GM12878 (cell line): Measurements from ENCODE around the gene ABL1. TPM values are rescaled to one million over a fixed set of nuclear protein-coding genes. Genes with fewer than 3 reads are reported as not detected.

Experiments used
- ATAC-seq: fragments of 200-7000 bp; cut with Tn5 transposase; 3 replicates; pipeline ENCODE4 v1.9.1; 2020; ENCODE audit warnings: mild to moderate bottlenecking, moderate library complexity
- BruUV-seq: library from RNA; stranded (reverse); fragments of 400-500 nt; replicated peaks from 2 replicates; lab custom pipeline; 2021; lab: Mats Ljungman, UMichigan
- CTCF ChIA-PET: fragments of 300-600 bp; sonication (Branson Sonifier 250); formaldehyde crosslinking; extraction: SDS; loops from one replicate; lab custom pipeline; 2021; ENCODE audit warnings: inconsistent platforms; lab: Yijun Ruan, JAX
- POLR2A ChIA-PET: fragments of 350-600 bp; formaldehyde crosslinking; extraction: SDS; loops from one replicate; lab custom pipeline; 2021; ENCODE audit warnings: inconsistent platforms; lab: Charles Lee
- RAD21 ChIA-PET: fragments of 300-600 bp; sonication (Branson Sonifier 250); formaldehyde crosslinking; loops from one replicate; lab custom pipeline; 2023; ENCODE audit warnings: antibody characterized with exemption; ENCODE audit not compliant: unreplicated experiment; lab: Charles Lee
- SMC1A ChIA-PET: fragments of 300-600 bp; sonication (Branson Sonifier 250); formaldehyde crosslinking; loops from one replicate; lab custom pipeline; 2023; ENCODE audit not compliant: unreplicated experiment, uncharacterized antibody; lab: Charles Lee
- DNase-seq: peaks from one replicate; pipeline ENCODE4 v3.0.0-alpha.2; 2011; ENCODE audit warnings: low read depth, low spot score
- FAIRE-seq: peaks from 3 replicates; lab custom pipeline; 2011; peaks lifted over from hg19 to GRCh38; lab: Jason Lieb, UNC
- H2AFZ ChIP-seq: 2 replicates; pipeline ENCODE4 v1.6.0; 2011; ENCODE audit warnings: low read depth, low read length, control low read depth; ENCODE audit not compliant: control insufficient read depth
- H3K27ac ChIP-seq: 2 replicates; pipeline ENCODE4 v1.5.1; 2011; ENCODE audit warnings: control low read depth; ENCODE audit not compliant: control insufficient read depth, insufficient read depth
- H3K27me3 ChIP-seq, 2 experiments: replicated peaks in 1 of 2; 2 replicates each; pipeline versions ENCODE4 v1.6.0 to v1.6.1; 2011; ENCODE audit warnings: low read length in 1 of 2; ENCODE audit not compliant: control insufficient read depth in 2 of 2, insufficient read depth in 2 of 2
- H3K36me3 ChIP-seq, 2 experiments: 2 replicates each; pipeline ENCODE4 v1.5.1; 2011; ENCODE audit warnings: low read length in 1 of 2; ENCODE audit not compliant: control insufficient read depth in 2 of 2, insufficient read depth in 2 of 2
- H3K4me1 ChIP-seq: 2 replicates; pipeline ENCODE4 v1.6.1; 2011; ENCODE audit warnings: mild to moderate bottlenecking, low read length, moderate library complexity, mixed read lengths; ENCODE audit not compliant: control insufficient read depth, insufficient read depth
- H3K4me2 ChIP-seq: 2 replicates; pipeline ENCODE4 v1.6.0; 2011; ENCODE audit warnings: control low read depth; ENCODE audit not compliant: control insufficient read depth, insufficient read depth
- H3K4me3 ChIP-seq: fragments of 200-600 bp; sonication (generic); 2 replicates; pipeline ENCODE4 v1.5.1; 2016
- H3K79me2 ChIP-seq: 2 replicates; pipeline ENCODE4 v1.6.0; 2011; ENCODE audit warnings: low read length; ENCODE audit not compliant: control insufficient read depth, insufficient read depth
- H3K9ac ChIP-seq: 2 replicates; pipeline ENCODE4 v1.8.0; 2011; ENCODE audit warnings: low read length, control low read depth, mixed read lengths; ENCODE audit not compliant: control insufficient read depth, insufficient read depth
- H3K9me3 ChIP-seq: replicated peaks from 3 replicates; pipeline ENCODE4 v1.5.1; 2011; ENCODE audit warnings: mild to moderate bottlenecking, low read length; ENCODE audit not compliant: control insufficient read depth, insufficient read depth
- H4K20me1 ChIP-seq: 2 replicates; pipeline ENCODE4 v1.6.0; 2011; ENCODE audit not compliant: control insufficient read depth, insufficient read depth
- CUX1 ChIP-seq: IDR thresholded peaks from 2 replicates; pipeline ENCODE4 v1.6.1; 2012; ENCODE audit warnings: improper control_type of control experiment, low read depth, low read length; ENCODE audit not compliant: insufficient replicate concordance
- HSF1 ChIP-seq: fragments of 150-350 bp; IDR thresholded peaks from 2 replicates; pipeline ENCODE4 v1.6.1; 2014; ENCODE audit warnings: mild to moderate bottlenecking, low read depth, low read length
- IRF3 ChIP-seq: fragments of 450-650 bp; IDR thresholded peaks from 2 replicates; pipeline ENCODE4 v1.6.1; 2014; ENCODE audit warnings: mild to moderate bottlenecking
- MAX ChIP-seq: IDR thresholded peaks from 2 replicates; pipeline ENCODE4 v1.6.1; 2012; ENCODE audit warnings: low read depth, low read length, improper control_type of control experiment
- MXI1 ChIP-seq: fragments of 150-350 bp; IDR thresholded peaks from 2 replicates; pipeline ENCODE4 v1.6.1; 2011; ENCODE audit warnings: low read depth, mild to moderate bottlenecking, inconsistent platforms, low read length, improper control_type of control experiment
- NR2C2 ChIP-seq: IDR thresholded peaks from 2 replicates; pipeline ENCODE4 v1.6.1; 2011; ENCODE audit warnings: borderline replicate concordance, low read depth; ENCODE audit not compliant: control insufficient read depth, insufficient read length
- PAX5 ChIP-seq: IDR thresholded peaks from 2 replicates; pipeline ENCODE4 v1.6.1; 2011; ENCODE audit warnings: low read depth, low read length, borderline replicate concordance
- RCOR1 ChIP-seq: conservative IDR thresholded peaks from 2 replicates; pipeline ENCODE4 v1.6.1; 2012; ENCODE audit warnings: low read depth, low read length, improper control_type of control experiment
- ZBTB40 ChIP-seq: fragments of 450-650 bp; IDR thresholded peaks from 2 replicates; pipeline ENCODE4 v1.6.1; 2016; ENCODE audit warnings: mild to moderate bottlenecking, moderate library complexity, borderline replicate concordance
- WGBS: methylation state at CpG from one replicate; pipeline ENCODE4 v1.1.6; 2016; ENCODE audit warnings: low lambda C conversion rate; ENCODE audit not compliant: insufficient replicate concordance, insufficient coverage; ENCODE audit errors: missing lambda C conversion rate; 5-methylcytosine and 5-hydroxymethylcytosine counted together
- in situ Hi-C: fragments of 300-500 bp; cut with MboI; formaldehyde crosslinking; loops from 9 replicates; pipeline ENCODE4 v1.14.3; 2018; ENCODE audit warnings: mixed read lengths
- intact Hi-C: fragments of 100-400 bp; cut with micrococcal nuclease; formaldehyde crosslinking; loops from one replicate; pipeline ENCODE4 v1.14.2; 2022; ENCODE audit not compliant: unreplicated experiment
- polyA plus RNA-seq, 11 experiments: library from polyadenylated mRNA; depleted of rRNA in 4 of 11; unstranded in 6 of 11; stranded (reverse) in 5 of 11; fragments of >200 nt; fragmentation: Nextera tagmentation in 4 of 11; fragmentation: Illumina TruSeq in 1 of 11; extraction: Ambion mirVana in 4 of 11; extraction: Trizol in 1 of 11; gene quantifications; 1 replicate in 1 of 11; 2 replicates in 10 of 11; pipeline versions ENCODE4 v1.2.1 to v1.2.3, GENCODE V29; 2011 to 2016; ENCODE audit warnings: inconsistent platforms in 2 of 11, missing spikeins in 2 of 11, low read depth in 1 of 11
- total RNA-seq, 4 experiments: library from RNA; depleted of rRNA in 3 of 4; stranded (reverse); fragments of >200 nt in 3 of 4; fragmentation: Illumina TruSeq in 1 of 4; extraction: Trizol in 1 of 4; gene quantifications; 2 replicates each; pipeline versions ENCODE4 v1.2.1 to v1.2.3, GENCODE V29; 2013 to 2021

ABL1 gene
- total and polyA plus RNA-seq, 10 of the 15 experiments (the other 5 are each of a cell fraction or from before 2014, with no cell fraction given) = 0.79 to 51.5 (median 16.3) TPM

GRCh38 chr9:130872508-130872907, 37.5 kb downstream of the ABL1 start:
- peaks cover 25% of the 10 kb centered on the region for H3K4me1 ChIP-seq
- ChIA-PET SMC1A (no interaction called here), RAD21 (no interaction called here), CTCF (no interaction called here), POLR2A (interaction anchor here (0.5 kb wide), 1 partner anchor 826 kb away, joined by 10 read pairs; no protein-coding TSS in a partner anchor)
- peaks cover 3% of the 10 kb centered on the region; the same call in 1 of the 2 replicates for H4K20me1 ChIP-seq
- intact Hi-C loops (no loop called here), in situ Hi-C loops (loop anchor here (5.0 kb wide), 1 partner anchor 170 kb away; no protein-coding TSS in a partner anchor)
- H3K4me3 ChIP-seq = no peak overlapping the region
- DNase-seq (no peak), FAIRE-seq (no peak), ATAC-seq (no peak)
- H2AFZ ChIP-seq = no peak overlapping the region
- H3K9ac ChIP-seq = no peak overlapping the region
- no peaks in the 10 kb centered on the region for H3K79me2 ChIP-seq
- no peaks in the 10 kb centered on the region for H3K9me3 ChIP-seq
- WGBS = 86% methylated on average over 9 of the region's 9 CpGs
- no peak overlapping the region for H3K4me2 ChIP-seq
- H3K36me3 ChIP-seq = peaks cover 20 to 22% of the 10 kb centered on the region in 2 experiments
- no peak overlapping the region for H3K27ac ChIP-seq
- H3K27me3 ChIP-seq = no peaks in the 10 kb centered on the region
- no TSS peak for BruUV-seq
- no peak for TF ChIP-seq MXI1
- no peak for TF ChIP-seq MAX
- TF ChIP-seq PAX5 = no peak
- no peak for TF ChIP-seq IRF3
- no peak for TF ChIP-seq NR2C2
- TF ChIP-seq HSF1 = no peak
- no peak for TF ChIP-seq RCOR1
- TF ChIP-seq CUX1 = no peak
- TF ChIP-seq ZBTB40 = no peak
